Panc1 (cell line): ENCODE results near the gene PSMB1. TPM values are rescaled to one million over a fixed set of nuclear protein-coding genes. Genes with fewer than 3 reads are reported as not detected.

Source experiments
- ATAC-seq: fragments of 200-7000 bp; cut with Tn5 transposase; 2 replicates; pipeline ENCODE4 v1.9.1; 2020; ENCODE audit warnings: mild to moderate bottlenecking, moderate library complexity
- BruUV-seq: library from RNA; stranded (reverse); fragments of 400-500 nt; replicated peaks from 2 replicates; lab custom pipeline; 2021; lab: Mats Ljungman, UMichigan
- CTCF ChIA-PET: fragments of 300-600 bp; sonication (Branson Sonifier 250); formaldehyde crosslinking; loops from one replicate; lab custom pipeline; 2022; ENCODE audit warnings: antibody characterized with exemption; lab: Charles Lee
- POLR2A ChIA-PET: fragments of 300-600 bp; sonication (Branson Sonifier 250); formaldehyde crosslinking; loops from one replicate; lab custom pipeline; 2022; ENCODE audit warnings: antibody characterized with exemption; lab: Charles Lee
- DNase-seq: peaks from one replicate; pipeline ENCODE4 v3.0.0-alpha.2; 2010; ENCODE audit warnings: low read depth, low spot score
- H3K27ac ChIP-seq: 2 replicates; pipeline ENCODE4 v1.5.1; 2011; ENCODE audit warnings: mild to moderate bottlenecking, low read length, inconsistent platforms
- H3K27me3 ChIP-seq: fragments of 200-500 bp; sonication (Bioruptor generic); 2 replicates; pipeline ENCODE4 v1.6.0; 2014; ENCODE audit warnings: low read length, inconsistent platforms; ENCODE audit not compliant: control insufficient read depth, insufficient read depth
- H3K36me3 ChIP-seq: fragments of 200-500 bp; sonication (Bioruptor generic); 2 replicates; pipeline ENCODE4 v1.5.1; 2014; ENCODE audit warnings: inconsistent platforms, mild to moderate bottlenecking, low read length, moderate library complexity; ENCODE audit not compliant: control insufficient read depth, insufficient read depth
- H3K4me1 ChIP-seq: 2 replicates; pipeline ENCODE4 v1.5.1; 2011; ENCODE audit warnings: inconsistent platforms, mild to moderate bottlenecking, low read length, moderate library complexity; ENCODE audit not compliant: control insufficient read depth, insufficient read depth
- H3K4me3 ChIP-seq, 2 experiments: 2 replicates each; pipeline ENCODE4 v1.5.1; 2011 to 2012; ENCODE audit warnings: low read depth in 2 of 2, low read length in 2 of 2, mild to moderate bottlenecking in 2 of 2, inconsistent platforms in 1 of 2, moderate library complexity in 1 of 2
- H3K9me3 ChIP-seq: fragments of 200-500 bp; sonication (Bioruptor generic); 2 replicates; pipeline ENCODE4 v1.5.1; 2014; ENCODE audit warnings: low read depth, mild to moderate bottlenecking, inconsistent platforms, low read length, moderate library complexity; ENCODE audit not compliant: control insufficient read depth, insufficient read depth
- CTCF ChIP-seq: fragments of 450-650 bp; IDR thresholded peaks from 2 replicates; pipeline ENCODE4 v1.5.1; 2017; ENCODE audit warnings: mild to moderate bottlenecking
- POLR2AphosphoS5 ChIP-seq: IDR thresholded peaks from 2 replicates; pipeline ENCODE4 v1.6.1; 2012; ENCODE audit warnings: mild to moderate bottlenecking, low read depth, low read length, moderate library complexity
- REST ChIP-seq, 2 experiments: IDR thresholded peaks; 2 replicates each; pipeline ENCODE4 v1.6.1; 2011 to 2012; ENCODE audit warnings: low read depth in 2 of 2, control low read depth in 1 of 2, low read length in 1 of 2, mild to moderate bottlenecking in 1 of 2, moderate library complexity in 1 of 2; ENCODE audit not compliant: insufficient read depth in 1 of 2
- SIN3A ChIP-seq: IDR thresholded peaks from 2 replicates; pipeline ENCODE4 v1.6.1; 2012; ENCODE audit warnings: low read depth, mild to moderate bottlenecking, low read length, moderate library complexity, borderline replicate concordance; ENCODE audit not compliant: insufficient read depth
- TCF7L2 ChIP-seq: IDR thresholded peaks from 2 replicates; pipeline ENCODE4 v1.6.1; 2011; ENCODE audit warnings: mild to moderate bottlenecking, low read depth, low read length, inconsistent platforms
- in situ Hi-C: cut with HindIII; loops from 2 replicates; pipeline ENCODE4 v1.10.0; 2016; ENCODE audit warnings: low sequenced_read_pairs, low pct_unique_long_range_greater_than_20kb
- intact Hi-C: fragments of 100-400 bp; cut with micrococcal nuclease; formaldehyde crosslinking; loops from one replicate; pipeline ENCODE4 v1.10.0; 2022; ENCODE audit not compliant: unreplicated experiment
- total RNA-seq: library from RNA; stranded (reverse); gene quantifications from one replicate; pipeline ENCODE4 v1.2.1, GENCODE V29; 2021; ENCODE audit not compliant: unreplicated experiment

The PSMB1 gene
- total RNA-seq, 1 experiment from 2014 or later, result 305 TPM

GRCh38 chr6:170596426-170596825 is 43.3 kb upstream of the PSMB1 start:
- intact Hi-C loops, result no loop called here
- in situ Hi-C loops, result no loop called here
- DNase-seq (no peak), ATAC-seq (no peak)
- TF ChIP-seq REST (IDR thresholded peaks at IDR 0.05; ENCODE audit: insufficient read depth in 1 of 2, low read depth in 2 of 2, low read length in 1 of 2) (no peak), POLR2AphosphoS5 (no peak), CTCF (no peak), SIN3A (no peak), TCF7L2 (no peak)
- H3K27me3 ChIP-seq, result peaks cover 18% of the 10 kb centered on the region
- CTCF ChIA-PET, result no interaction called here
- no peaks in the 10 kb centered on the region for H3K36me3 ChIP-seq
- no peak overlapping the region for H3K4me3 ChIP-seq
- H3K27ac ChIP-seq, result no peak overlapping the region
- POLR2A ChIA-PET, result no interaction called here
- H3K9me3 ChIP-seq, result peaks cover 13% of the 10 kb centered on the region; the same call in 1 of the 2 replicates
- BruUV-seq, result no TSS peak
- no peaks in the 10 kb centered on the region for H3K4me1 ChIP-seq

GRCh38 chr6:170590725-170591124 is 37.6 kb upstream of the PSMB1 start:
- peaks cover 9% of the 10 kb centered on the region for H3K27me3 ChIP-seq
- no peak for ATAC-seq
- H3K9me3 ChIP-seq, result peaks cover 24% of the 10 kb centered on the region
- intact Hi-C loops, result no loop called here
- ChIA-PET POLR2A (no interaction called here), CTCF (no interaction called here)
- H3K36me3 ChIP-seq, result no peaks in the 10 kb centered on the region
- BruUV-seq, result no TSS peak
- no peak overlapping the region for H3K27ac ChIP-seq
- no peak for DNase-seq
- TF ChIP-seq SIN3A (no peak), CTCF (no peak), TCF7L2 (no peak), REST (IDR thresholded peaks at IDR 0.05; ENCODE audit: insufficient read depth in 1 of 2, low read depth in 2 of 2, low read length in 1 of 2) (no peak), POLR2AphosphoS5 (no peak)
- H3K4me3 ChIP-seq, result no peak overlapping the region
- in situ Hi-C loops, result no loop called here
- no peaks in the 10 kb centered on the region for H3K4me1 ChIP-seq
